HEK293 (cell line): ENCODE data around the gene CREB3.

ENCODE experiments used
- CTCF ChIA-PET: fragments of 350-600 bp; formaldehyde crosslinking; extraction: SDS; loops from one replicate; lab custom pipeline; 2021; ENCODE audit warnings: antibody characterized with exemption; lab: Yijun Ruan, JAX
- POLR2A ChIA-PET: fragments of 300-600 bp; formaldehyde crosslinking; extraction: SDS; loops from one replicate; lab custom pipeline; 2020; ENCODE audit warnings: antibody characterized with exemption, inconsistent platforms; lab: Yijun Ruan, JAX
- H3K27ac ChIP-seq: fragments of 200-500 bp; sonication (Bioruptor generic); 2 replicates; pipeline ENCODE4 v1.5.1; 2014; ENCODE audit warnings: low read depth, low read length, control low read depth, inconsistent platforms; ENCODE audit errors: extremely low read depth
- H3K36me3 ChIP-seq, 2 experiments: fragments of 200-500 bp in 1 of 2; sonication (Bioruptor generic) in 1 of 2; 1 replicate in 1 of 2; 2 replicates in 1 of 2; pipeline ENCODE4 v1.5.1; 2014 to 2017; ENCODE audit warnings: inconsistent platforms in 2 of 2, low read length in 2 of 2; ENCODE audit not compliant: control insufficient read depth in 2 of 2, insufficient read depth in 1 of 2
- H3K4me1 ChIP-seq: fragments of 200-500 bp; sonication (Bioruptor generic); 2 replicates; pipeline ENCODE4 v1.5.1; 2014; ENCODE audit warnings: mild to moderate bottlenecking, low read length, inconsistent platforms; ENCODE audit not compliant: control insufficient read depth, insufficient read depth
- H3K4me3 ChIP-seq: 2 replicates; pipeline ENCODE4 v1.5.1; 2011; ENCODE audit warnings: low read depth, mild to moderate bottlenecking, control low read depth, low read length, moderate library complexity
- H3K9me3 ChIP-seq: fragments of 200-500 bp; sonication (Bioruptor generic); 2 replicates; pipeline ENCODE4 v1.5.1; 2014; ENCODE audit warnings: low read depth, low read length, inconsistent platforms; ENCODE audit not compliant: control insufficient read depth, insufficient read depth
- AEBP2 ChIP-seq: fragments of 450-650 bp; formaldehyde crosslinking; IDR thresholded peaks from 2 replicates; pipeline ENCODE4 v1.5.1; 2016; ENCODE audit warnings: missing biosample characterization, missing genetic modification characterization, borderline replicate concordance
- BCL11B ChIP-seq: fragments of 450-650 bp; formaldehyde crosslinking; IDR thresholded peaks from 2 replicates; pipeline ENCODE4 v1.5.1; 2016; ENCODE audit warnings: low read depth, missing biosample characterization, missing genetic modification characterization
- REPIN1 ChIP-seq: fragments of 450-650 bp; formaldehyde crosslinking; IDR thresholded peaks from 2 replicates; pipeline ENCODE4 v1.5.1; 2017; ENCODE audit warnings: missing biosample characterization, missing genetic modification characterization, low read depth
- SP2 ChIP-seq: fragments of 450-650 bp; formaldehyde crosslinking; IDR thresholded peaks from 2 replicates; pipeline ENCODE4 v1.5.1; 2016; ENCODE audit warnings: missing biosample characterization, missing genetic modification characterization
- SP3 ChIP-seq: fragments of 450-650 bp; formaldehyde crosslinking; IDR thresholded peaks from 2 replicates; pipeline ENCODE4 v1.5.1; 2016; ENCODE audit warnings: missing biosample characterization, missing genetic modification characterization
- TRIM28 ChIP-seq: IDR thresholded peaks from 2 replicates; pipeline ENCODE4 v1.6.1; 2011; ENCODE audit warnings: low read length, control low read depth, borderline replicate concordance
- TSHZ1 ChIP-seq: fragments of 450-650 bp; formaldehyde crosslinking; IDR thresholded peaks from 2 replicates; pipeline ENCODE4 v1.5.1; 2016; ENCODE audit warnings: missing biosample characterization, missing genetic modification characterization, borderline replicate concordance
- ZNF155 ChIP-seq: fragments of 450-650 bp; formaldehyde crosslinking; IDR thresholded peaks from 2 replicates; pipeline ENCODE4 v1.5.1; 2016; ENCODE audit warnings: missing biosample characterization, missing genetic modification characterization
- ZNF16 ChIP-seq: fragments of 450-650 bp; formaldehyde crosslinking; IDR thresholded peaks from 2 replicates; pipeline ENCODE4 v1.5.1; 2016; ENCODE audit warnings: low read depth, missing biosample characterization, missing genetic modification characterization
- ZNF2 ChIP-seq: fragments of 450-650 bp; formaldehyde crosslinking; IDR thresholded peaks from 2 replicates; pipeline ENCODE4 v1.5.1; 2016; ENCODE audit warnings: missing biosample characterization, missing genetic modification characterization
- ZNF211 ChIP-seq: fragments of 450-650 bp; formaldehyde crosslinking; IDR thresholded peaks from 2 replicates; pipeline ENCODE4 v1.5.1; 2016; ENCODE audit warnings: low read depth, missing biosample characterization, missing genetic modification characterization
- ZNF221 ChIP-seq: fragments of 450-650 bp; formaldehyde crosslinking; IDR thresholded peaks from 2 replicates; pipeline ENCODE4 v1.5.1; 2017; ENCODE audit warnings: missing biosample characterization, missing genetic modification characterization, borderline replicate concordance
- ZNF248 ChIP-seq: fragments of 450-650 bp; formaldehyde crosslinking; IDR thresholded peaks from 2 replicates; pipeline ENCODE4 v1.5.1; 2017; ENCODE audit warnings: missing biosample characterization, missing genetic modification characterization
- ZNF266 ChIP-seq: fragments of 450-650 bp; formaldehyde crosslinking; IDR thresholded peaks from 2 replicates; pipeline ENCODE4 v1.5.1; 2016; ENCODE audit warnings: missing biosample characterization, missing genetic modification characterization, low read depth
- ZNF366 ChIP-seq: fragments of 450-650 bp; formaldehyde crosslinking; conservative IDR thresholded peaks from 2 replicates; pipeline ENCODE4 v1.5.1; 2016; ENCODE audit warnings: missing biosample characterization, missing genetic modification characterization
- ZNF48 ChIP-seq: fragments of 450-650 bp; formaldehyde crosslinking; IDR thresholded peaks from 2 replicates; pipeline ENCODE4 v1.5.1; 2016; ENCODE audit warnings: missing biosample characterization, missing genetic modification characterization
- ZNF514 ChIP-seq: fragments of 450-650 bp; formaldehyde crosslinking; IDR thresholded peaks from 2 replicates; pipeline ENCODE4 v1.5.1; 2016; ENCODE audit warnings: missing biosample characterization, missing genetic modification characterization
- ZNF544 ChIP-seq: fragments of 450-650 bp; formaldehyde crosslinking; IDR thresholded peaks from 2 replicates; pipeline ENCODE4 v1.5.0; 2017; ENCODE audit warnings: missing biosample characterization, missing genetic modification characterization
- ZNF629 ChIP-seq: fragments of 450-650 bp; formaldehyde crosslinking; IDR thresholded peaks from 2 replicates; pipeline ENCODE4 v1.5.1; 2017; ENCODE audit warnings: missing biosample characterization, missing genetic modification characterization
- TF ChIP-seq, protein P1 (sequence below): fragments of 450-650 bp; formaldehyde crosslinking; IDR thresholded peaks from 2 replicates; pipeline ENCODE4 v1.5.1; 2016; ENCODE audit warnings: missing biosample characterization, missing genetic modification characterization
- TF ChIP-seq, protein P2 (sequence below): fragments of 450-650 bp; formaldehyde crosslinking; IDR thresholded peaks from 2 replicates; pipeline ENCODE4 v1.5.1; 2016; ENCODE audit warnings: missing biosample characterization, missing genetic modification characterization

The CREB3 gene

GRCh38 chr9:35706951-35707350, 25.5 kb upstream of the CREB3 start (continued):
- no peak for TF ChIP-seq ZNF544 (tag by site-specific recombination)
- TF ChIP-seq ZNF2 (tag by site-specific recombination): no peak
- TF ChIP-seq, all 188 proteins: peak for 0

- POLR2A ChIA-PET: no interaction called here
- H3K36me3 ChIP-seq: peaks cover 22 to 93% of the 10 kb centered on the region in 2 experiments
- CTCF ChIA-PET: interaction anchor here (0.6 to 6.4 kb wide), 7 partner anchors 7 to 1117 kb away, joined by 3 to 47 read pairs (median 3); no protein-coding TSS in a partner anchor
Measured at GRCh38 chr9:35708146-35708545, 24.3 kb upstream of the CREB3 start.

More at GRCh38 chr9:35708146-35708545, 24.3 kb upstream of the CREB3 start:
- Histone ChIP-seq H3K27ac (no peak overlapping the region), H3K9me3 (no peaks in the 10 kb centered on the region), H3K4me3 (no peak overlapping the region), H3K4me1 (no peaks in the 10 kb centered on the region)
- TF ChIP-seq ZNF248 (tag by site-specific recombination) (no peak), SP2 (tag by site-specific recombination) (no peak), ZNF221 (tag by site-specific recombination) (no peak), ZNF266 (tag by site-specific recombination) (no peak), REPIN1 (tag by site-specific recombination) (no peak), ZNF629 (tag by site-specific recombination) (no peak), ZNF48 (tag by site-specific recombination) (no peak), ZNF155 (tag by site-specific recombination) (no peak), TRIM28 (no peak), ZNF514 (tag by site-specific recombination) (no peak), BCL11B (no peak), ZNF211 (tag by site-specific recombination) (no peak), SP3 (tag by site-specific recombination) (no peak), TSHZ1 (no peak), ZNF16 (tag by site-specific recombination) (no peak), ZNF366 (tag by site-specific recombination) (no peak), AEBP2 (tag by site-specific recombination) (no peak)
- TF ChIP-seq, protein P1, sequence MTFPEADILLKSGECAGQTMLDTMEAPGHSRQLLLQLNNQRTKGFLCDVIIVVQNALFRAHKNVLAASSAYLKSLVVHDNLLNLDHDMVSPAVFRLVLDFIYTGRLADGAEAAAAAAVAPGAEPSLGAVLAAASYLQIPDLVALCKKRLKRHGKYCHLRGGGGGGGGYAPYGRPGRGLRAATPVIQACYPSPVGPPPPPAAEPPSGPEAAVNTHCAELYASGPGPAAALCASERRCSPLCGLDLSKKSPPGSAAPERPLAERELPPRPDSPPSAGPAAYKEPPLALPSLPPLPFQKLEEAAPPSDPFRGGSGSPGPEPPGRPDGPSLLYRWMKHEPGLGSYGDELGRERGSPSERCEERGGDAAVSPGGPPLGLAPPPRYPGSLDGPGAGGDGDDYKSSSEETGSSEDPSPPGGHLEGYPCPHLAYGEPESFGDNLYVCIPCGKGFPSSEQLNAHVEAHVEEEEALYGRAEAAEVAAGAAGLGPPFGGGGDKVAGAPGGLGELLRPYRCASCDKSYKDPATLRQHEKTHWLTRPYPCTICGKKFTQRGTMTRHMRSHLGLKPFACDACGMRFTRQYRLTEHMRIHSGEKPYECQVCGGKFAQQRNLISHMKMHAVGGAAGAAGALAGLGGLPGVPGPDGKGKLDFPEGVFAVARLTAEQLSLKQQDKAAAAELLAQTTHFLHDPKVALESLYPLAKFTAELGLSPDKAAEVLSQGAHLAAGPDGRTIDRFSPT (tag by site-specific recombination): no peak
- TF ChIP-seq, protein P2, sequence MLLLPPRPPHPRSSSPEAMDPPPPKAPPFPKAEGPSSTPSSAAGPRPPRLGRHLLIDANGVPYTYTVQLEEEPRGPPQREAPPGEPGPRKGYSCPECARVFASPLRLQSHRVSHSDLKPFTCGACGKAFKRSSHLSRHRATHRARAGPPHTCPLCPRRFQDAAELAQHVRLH (tag by site-specific recombination): no peak
